Mesenchymal stem cell (in vitro differentiated cells and primary cell): ENCODE measurements around the gene GOLGA6A.

ENCODE experiments used
- DNase-seq: peaks from one replicate; pipeline ENCODE4 v3.0.0-alpha.2; 2013
- H2AFZ ChIP-seq: one replicate; pipeline ENCODE4 v1.6.1; 2013; ENCODE audit warnings: low read depth, mild to moderate bottlenecking, control low read depth, inconsistent platforms, low read length, moderate library complexity
- H2AK5ac ChIP-seq: 2 replicates; pipeline ENCODE4 v1.6.1; 2013; ENCODE audit warnings: low read length, moderate library complexity, mild to moderate bottlenecking, inconsistent platforms; ENCODE audit not compliant: severe bottlenecking
- H2BK120ac ChIP-seq: one replicate; pipeline ENCODE4 v1.6.1; 2013; ENCODE audit warnings: low read depth, mild to moderate bottlenecking, inconsistent platforms, low read length, moderate library complexity
- H2BK12ac ChIP-seq, 2 experiments: one replicate each; pipeline ENCODE4 v1.6.1; 2013; ENCODE audit warnings: inconsistent platforms in 2 of 2, low read length in 2 of 2, mild to moderate bottlenecking in 2 of 2, moderate library complexity in 2 of 2, control low read depth in 1 of 2
- H2BK15ac ChIP-seq: one replicate; pipeline ENCODE4 v1.6.1; 2013; ENCODE audit warnings: mild to moderate bottlenecking, low read depth, inconsistent platforms; ENCODE audit not compliant: poor library complexity, severe bottlenecking
- H2BK5ac ChIP-seq: 2 replicates; pipeline ENCODE4 v1.6.1; 2013; ENCODE audit warnings: low read depth, mild to moderate bottlenecking, low read length, control low read depth, inconsistent platforms; ENCODE audit not compliant: poor library complexity, severe bottlenecking
- H3K14ac ChIP-seq, 2 experiments: one replicate each; pipeline ENCODE4 v1.6.1; 2013; ENCODE audit warnings: inconsistent platforms in 2 of 2, low read length in 2 of 2, control low read depth in 1 of 2, mild to moderate bottlenecking in 1 of 2, moderate library complexity in 1 of 2
- H3K18ac ChIP-seq, 2 experiments: one replicate each; pipeline ENCODE4 v1.6.1; 2013; ENCODE audit warnings: inconsistent platforms in 2 of 2, low read length in 2 of 2, control low read depth in 1 of 2, low read depth in 1 of 2, mild to moderate bottlenecking in 1 of 2
- H3K23ac ChIP-seq, 2 experiments: one replicate each; pipeline ENCODE4 v1.6.1; 2013; ENCODE audit warnings: inconsistent platforms in 2 of 2, low read length in 2 of 2, mild to moderate bottlenecking in 2 of 2, moderate library complexity in 2 of 2, control low read depth in 1 of 2
- H3K27ac ChIP-seq: 2 replicates; pipeline ENCODE4 v1.5.1; 2013; ENCODE audit warnings: mild to moderate bottlenecking, moderate library complexity, low read length, control low read depth, inconsistent platforms; ENCODE audit not compliant: poor library complexity, severe bottlenecking
- H3K27me3 ChIP-seq, 2 experiments: 2 replicates each; pipeline versions ENCODE4 v1.6.1 to v1.7.0; 2013; ENCODE audit warnings: low read length in 2 of 2, mild to moderate bottlenecking in 2 of 2, moderate library complexity in 2 of 2, control low read depth in 1 of 2, inconsistent platforms in 1 of 2; ENCODE audit not compliant: control insufficient read depth in 1 of 2, insufficient read depth in 1 of 2
- H3K36me3 ChIP-seq, 2 experiments: 2 replicates each; pipeline versions ENCODE4 v1.6.1 to v1.7.0; 2013; ENCODE audit warnings: low read length in 2 of 2, control low read depth in 1 of 2, inconsistent platforms in 1 of 2, low read depth in 1 of 2, mild to moderate bottlenecking in 1 of 2; ENCODE audit not compliant: insufficient read depth in 2 of 2, control insufficient read depth in 1 of 2
- H3K4ac ChIP-seq, 2 experiments: one replicate each; pipeline ENCODE4 v1.6.1; 2013; ENCODE audit warnings: inconsistent platforms in 2 of 2, low read length in 2 of 2, mild to moderate bottlenecking in 2 of 2, moderate library complexity in 2 of 2, control low read depth in 1 of 2, low read depth in 1 of 2
- H3K4me1 ChIP-seq: 2 replicates; pipeline ENCODE4 v1.6.1; 2013; ENCODE audit warnings: low read depth, low read length, control low read depth; ENCODE audit not compliant: control insufficient read depth, insufficient read depth
- H3K4me2 ChIP-seq: 2 replicates; pipeline ENCODE4 v1.6.1; 2013; ENCODE audit warnings: low read length, mild to moderate bottlenecking, inconsistent platforms; ENCODE audit not compliant: poor library complexity, severe bottlenecking
- H3K4me3 ChIP-seq, 2 experiments: 2 replicates each; pipeline versions ENCODE4 v1.5.1 to v1.7.0; 2013; ENCODE audit warnings: low read length in 2 of 2, mild to moderate bottlenecking in 2 of 2, control low read depth in 1 of 2, low read depth in 1 of 2; ENCODE audit not compliant: insufficient read depth in 1 of 2
- H3K79me1 ChIP-seq: replicated peaks from 2 replicates; pipeline ENCODE4 v1.6.1; 2013; ENCODE audit warnings: mild to moderate bottlenecking, control low read depth, low read length, inconsistent platforms; ENCODE audit not compliant: poor library complexity, severe bottlenecking
- H3K9ac ChIP-seq: 2 replicates; pipeline ENCODE4 v1.7.0; 2013; ENCODE audit warnings: mild to moderate bottlenecking, low read length, moderate library complexity
- H3K9me3 ChIP-seq: 2 replicates; pipeline ENCODE4 v1.7.0; 2013; ENCODE audit warnings: mild to moderate bottlenecking, low read length; ENCODE audit not compliant: control insufficient read depth
- H4K8ac ChIP-seq: one replicate; pipeline ENCODE4 v1.6.1; 2013; ENCODE audit warnings: inconsistent platforms, mild to moderate bottlenecking, low read length, moderate library complexity
- H4K91ac ChIP-seq: one replicate; pipeline ENCODE4 v1.6.1; 2013; ENCODE audit warnings: mild to moderate bottlenecking, low read length, inconsistent platforms
- WGBS: methylation state at CpG from one replicate; pipeline ENCODE4 v1.1.7; 2013; ENCODE audit warnings: mixed read lengths; 5-methylcytosine and 5-hydroxymethylcytosine counted together

GOLGA6A gene

GRCh38 chr15:74123658-74124057, 41.3 kb upstream of the GOLGA6A start:
- no peak overlapping the region for H3K4ac ChIP-seq
- no peak overlapping the region for H2BK12ac ChIP-seq
- no peak overlapping the region for H3K14ac ChIP-seq
- no peak overlapping the region for H2AFZ ChIP-seq
- DNase-seq = no peak
- H3K9ac ChIP-seq = no peak overlapping the region
- H3K27me3 ChIP-seq = peaks cover 71 to 74% of the 10 kb centered on the region in 2 experiments
- H3K79me1 ChIP-seq = no peaks in the 10 kb centered on the region
- WGBS = 78% methylated on average over 3 of the region's 4 CpGs
- no peak overlapping the region for H3K18ac ChIP-seq
- H3K23ac ChIP-seq = no peak overlapping the region
- no peak overlapping the region for H3K27ac ChIP-seq
- no peak overlapping the region for H2BK5ac ChIP-seq
- no peak overlapping the region for H2BK120ac ChIP-seq
- no peak overlapping the region for H4K8ac ChIP-seq
- peaks cover 13% of the 10 kb centered on the region for H3K4me1 ChIP-seq
- H4K91ac ChIP-seq = no peak overlapping the region
- H3K9me3 ChIP-seq = no peaks in the 10 kb centered on the region
- no peak overlapping the region for H3K4me3 ChIP-seq
- H3K4me2 ChIP-seq = no peak overlapping the region
- H2BK15ac ChIP-seq = no peak overlapping the region
- no peaks in the 10 kb centered on the region for H3K36me3 ChIP-seq
- H2AK5ac ChIP-seq = no peak overlapping the region

GRCh38 chr15:74123131-74123429, 40.7 kb upstream of the GOLGA6A start:
- no peak overlapping the region for H3K23ac ChIP-seq
- H3K4ac ChIP-seq = no peak overlapping the region
- WGBS = 43% methylated on average over 3 of the region's 4 CpGs
- H2AK5ac ChIP-seq = no peak overlapping the region
- H4K91ac ChIP-seq = no peak overlapping the region
- H3K14ac ChIP-seq = no peak overlapping the region
- no peak overlapping the region for H3K4me3 ChIP-seq
- no peak overlapping the region for H2BK15ac ChIP-seq
- no peak overlapping the region for H2BK5ac ChIP-seq
- no peaks in the 10 kb centered on the region for H3K36me3 ChIP-seq
- peaks cover 7% of the 10 kb centered on the region for H3K4me1 ChIP-seq
- peaks cover 65 to 69% of the 10 kb centered on the region in 2 experiments for H3K27me3 ChIP-seq
- no peak overlapping the region for H3K27ac ChIP-seq
- no peak overlapping the region for H3K18ac ChIP-seq
- no peak overlapping the region for H3K4me2 ChIP-seq
- H2AFZ ChIP-seq = no peak overlapping the region
- no peak overlapping the region for H2BK12ac ChIP-seq
- no peak for DNase-seq
- no peaks in the 10 kb centered on the region for H3K79me1 ChIP-seq
- H3K9ac ChIP-seq = no peak overlapping the region
- no peak overlapping the region for H2BK120ac ChIP-seq
- no peaks in the 10 kb centered on the region for H3K9me3 ChIP-seq
- no peak overlapping the region for H4K8ac ChIP-seq

GRCh38 chr15:74122403-74123130, 40.2 kb upstream of the GOLGA6A start:
- no peak overlapping the region for H2AFZ ChIP-seq
- H2BK120ac ChIP-seq = no peak overlapping the region
- H4K91ac ChIP-seq = no peak overlapping the region
- H3K14ac ChIP-seq = no peak overlapping the region
- no peak overlapping the region for H3K27ac ChIP-seq
- no peak overlapping the region for H3K4me2 ChIP-seq
- H3K4me1 ChIP-seq = peaks cover 2% of the 10 kb centered on the region
- H3K4me3 ChIP-seq = no peak overlapping the region
- H3K9me3 ChIP-seq = no peaks in the 10 kb centered on the region
- no peak overlapping the region for H2BK5ac ChIP-seq
- no peak overlapping the region for H4K8ac ChIP-seq
- H2AK5ac ChIP-seq = no peak overlapping the region
- H2BK15ac ChIP-seq = no peak overlapping the region
- H3K79me1 ChIP-seq = no peaks in the 10 kb centered on the region
- no peaks in the 10 kb centered on the region for H3K36me3 ChIP-seq
- no peak overlapping the region for H3K9ac ChIP-seq
- no peak overlapping the region for H2BK12ac ChIP-seq
- H3K27me3 ChIP-seq = peaks cover 64 to 70% of the 10 kb centered on the region in 2 experiments
- H3K4ac ChIP-seq = no peak overlapping the region
- WGBS = 38% methylated on average over 4 of the region's 5 CpGs
- no peak overlapping the region for H3K23ac ChIP-seq
- no peak for DNase-seq
- no peak overlapping the region for H3K18ac ChIP-seq

GRCh38 chr15:74121858-74122257, 39.5 kb upstream of the GOLGA6A start:
- Histone ChIP-seq H3K9ac (no peak overlapping the region), H3K4me2 (no peak overlapping the region), H4K91ac (no peak overlapping the region), H3K4me1 (no peaks in the 10 kb centered on the region), H3K27me3 (peaks cover 61 to 64% of the 10 kb centered on the region in 2 experiments), H2AK5ac (no peak overlapping the region), H4K8ac (no peak overlapping the region), H3K4me3 (no peak overlapping the region), H3K4ac (no peak overlapping the region), H2AFZ (no peak overlapping the region), H2BK12ac (no peak overlapping the region), H2BK120ac (no peak overlapping the region), H2BK5ac (no peak overlapping the region), H3K23ac (no peak overlapping the region), H3K18ac (no peak overlapping the region), H3K27ac (no peak overlapping the region), H3K36me3 (no peaks in the 10 kb centered on the region), H3K14ac (no peak overlapping the region), H2BK15ac (no peak overlapping the region), H3K9me3 (no peaks in the 10 kb centered on the region), H3K79me1 (no peaks in the 10 kb centered on the region)
- 82% methylated on average over 6 of the region's 6 CpGs for WGBS
- no peak for DNase-seq
